MM.1S (cell line): ENCODE data around the gene EVA1B.

Source experiments
- EZH2 ChIP-seq: fragments of 300-600 bp; sonication (generic); optimal IDR thresholded peaks from 2 replicates; pipeline ENCODE3; 2017; ENCODE audit warnings: low read depth, mild to moderate bottlenecking, antibody characterized with exemption, low read length, mixed read lengths
- EZH2phosphoT487 ChIP-seq: fragments of 300-600 bp; sonication (generic); IDR thresholded peaks from 2 replicates; pipeline ENCODE4 v1.6.1; 2018; ENCODE audit warnings: antibody characterized with exemption, low read length
- TF ChIP-seq, protein P1 (sequence below): fragments of 300-600 bp; sonication (generic); IDR thresholded peaks from 2 replicates; pipeline ENCODE4 v1.5.1; 2016; ENCODE audit warnings: antibody characterized with exemption, low read length, mixed read lengths

DNA sequence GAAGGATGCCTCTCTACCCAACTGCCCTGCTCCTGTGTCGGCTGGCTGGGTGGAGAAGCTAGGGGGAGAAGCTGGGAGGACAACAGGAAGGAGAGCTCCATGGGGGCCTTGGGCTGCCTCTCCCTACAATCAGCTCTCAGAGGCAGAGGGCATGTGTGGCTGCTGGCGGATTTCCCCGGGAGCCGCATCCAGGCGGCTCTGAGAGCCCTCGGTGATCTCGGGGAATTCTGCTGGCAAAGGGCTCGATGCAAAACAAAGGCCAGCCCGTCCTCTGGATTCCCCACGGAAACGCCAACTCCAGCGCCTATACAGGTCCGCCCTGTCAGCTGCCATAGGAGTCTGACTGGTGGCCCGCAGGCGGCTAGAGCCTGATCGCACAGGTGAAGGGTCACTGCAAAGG is 26.4 kb upstream of the EVA1B start:
- TF ChIP-seq, protein P1, sequence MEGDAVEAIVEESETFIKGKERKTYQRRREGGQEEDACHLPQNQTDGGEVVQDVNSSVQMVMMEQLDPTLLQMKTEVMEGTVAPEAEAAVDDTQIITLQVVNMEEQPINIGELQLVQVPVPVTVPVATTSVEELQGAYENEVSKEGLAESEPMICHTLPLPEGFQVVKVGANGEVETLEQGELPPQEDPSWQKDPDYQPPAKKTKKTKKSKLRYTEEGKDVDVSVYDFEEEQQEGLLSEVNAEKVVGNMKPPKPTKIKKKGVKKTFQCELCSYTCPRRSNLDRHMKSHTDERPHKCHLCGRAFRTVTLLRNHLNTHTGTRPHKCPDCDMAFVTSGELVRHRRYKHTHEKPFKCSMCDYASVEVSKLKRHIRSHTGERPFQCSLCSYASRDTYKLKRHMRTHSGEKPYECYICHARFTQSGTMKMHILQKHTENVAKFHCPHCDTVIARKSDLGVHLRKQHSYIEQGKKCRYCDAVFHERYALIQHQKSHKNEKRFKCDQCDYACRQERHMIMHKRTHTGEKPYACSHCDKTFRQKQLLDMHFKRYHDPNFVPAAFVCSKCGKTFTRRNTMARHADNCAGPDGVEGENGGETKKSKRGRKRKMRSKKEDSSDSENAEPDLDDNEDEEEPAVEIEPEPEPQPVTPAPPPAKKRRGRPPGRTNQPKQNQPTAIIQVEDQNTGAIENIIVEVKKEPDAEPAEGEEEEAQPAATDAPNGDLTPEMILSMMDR, result no peak
- TF ChIP-seq EZH2, result no peak
- no peak for TF ChIP-seq EZH2phosphoT487
